Activated T-cell treated with anti-CD3 and anti-CD28 coated beads, Interleukin-2, amount 50 U/mL, for 48 hours (primary cell): ENCODE data around the gene CAPSL.
"Not testable (repeated sequence)": the region's sequence is repeated elsewhere in the genome, so short reads cannot be mapped to it uniquely, and the experiment has no call there.

Experiments
- DNase-seq, 2 experiments: peaks; one replicate each; pipeline ENCODE4 v3.0.0-alpha.2; 2020

Gene CAPSL

GRCh38 chr5:35938568-35939227 lies at the start of gene CAPSL:
Gene CAPSL, minus strand, starts transcription at chr5:35938622. Its CDS starts 17,502 bp downstream, at chr5:35921120.
- no peak for DNase-seq

- DNase-seq, result no peak
Observed at GRCh38 chr5:35987776-35988175, 49.4 kb upstream of the CAPSL start.

- no peak for DNase-seq
Observed at GRCh38 chr5:35979715-35980114, 41.3 kb upstream of the CAPSL start.

GRCh38 chr5:35976859-35977258 lies 38.4 kb upstream of the CAPSL start:
- not testable (repeated sequence) for DNase-seq

GRCh38 chr5:35974570-35974969 lies 36.1 kb upstream of the CAPSL start:
- no peak for DNase-seq

- DNase-seq, result no peak
Observed at GRCh38 chr5:35971878-35972210, 33.4 kb upstream of the CAPSL start.

- no peak for DNase-seq
Observed at GRCh38 chr5:35971186-35971877, 32.9 kb upstream of the CAPSL start.

GRCh38 chr5:35963381-35963843 lies 25.0 kb upstream of the CAPSL start:
- peak; percentile 26 to 31 for DNase-seq

- no peak for DNase-seq
Observed at GRCh38 chr5:35960328-35960727, 21.9 kb upstream of the CAPSL start.

- no peak for DNase-seq
Observed at GRCh38 chr5:35956429-35956828, 18.0 kb upstream of the CAPSL start.

- DNase-seq, result peak; percentile 19 to 26
Observed at GRCh38 chr5:35954175-35954574, 15.8 kb upstream of the CAPSL start.

GRCh38 chr5:35947085-35947484 lies 8.7 kb upstream of the CAPSL start:
- DNase-seq, result no peak

- no peak for DNase-seq
Observed at GRCh38 chr5:35939639-35940038, 1.2 kb upstream of the CAPSL start.

- peak; percentile 69 to 71 for DNase-seq
Observed at GRCh38 chr5:35926389-35927051, 11.9 kb downstream of the CAPSL start.

- peak; percentile 92 to 93 for DNase-seq
Observed at GRCh38 chr5:35924950-35925722, 13.3 kb downstream of the CAPSL start.

GRCh38 chr5:35924122-35924949 lies 14.1 kb downstream of the CAPSL start:
- DNase-seq, result peak in 1 of 2 experiments; percentile 33

GRCh38 chr5:35922468-35922867 lies 16.0 kb downstream of the CAPSL start:
- DNase-seq, result no peak

GRCh38 chr5:35921930-35922329 lies 16.5 kb downstream of the CAPSL start:
- DNase-seq, result no peak

- DNase-seq, result no peak
Observed at GRCh38 chr5:35920890-35921289, 17.5 kb downstream of the CAPSL start.

GRCh38 chr5:35919191-35919590 lies 19.2 kb downstream of the CAPSL start:
- no peak for DNase-seq

GRCh38 chr5:35908814-35909213 lies 29.6 kb downstream of the CAPSL start:
- no peak for DNase-seq

GRCh38 chr5:35908228-35908627 lies 30.2 kb downstream of the CAPSL start:
- DNase-seq, result no peak
